GM19328 (cell line): Measurements from ENCODE around the gene RHOD.

Experiments
- ATAC-seq: cut with Tn5 transposase; IDR thresholded peaks from one replicate; pipeline ENCODE4 v1.9.1; 2021; ENCODE audit warnings: mild to moderate bottlenecking, moderate library complexity; ENCODE audit not compliant: unreplicated experiment

Gene RHOD

DNA sequence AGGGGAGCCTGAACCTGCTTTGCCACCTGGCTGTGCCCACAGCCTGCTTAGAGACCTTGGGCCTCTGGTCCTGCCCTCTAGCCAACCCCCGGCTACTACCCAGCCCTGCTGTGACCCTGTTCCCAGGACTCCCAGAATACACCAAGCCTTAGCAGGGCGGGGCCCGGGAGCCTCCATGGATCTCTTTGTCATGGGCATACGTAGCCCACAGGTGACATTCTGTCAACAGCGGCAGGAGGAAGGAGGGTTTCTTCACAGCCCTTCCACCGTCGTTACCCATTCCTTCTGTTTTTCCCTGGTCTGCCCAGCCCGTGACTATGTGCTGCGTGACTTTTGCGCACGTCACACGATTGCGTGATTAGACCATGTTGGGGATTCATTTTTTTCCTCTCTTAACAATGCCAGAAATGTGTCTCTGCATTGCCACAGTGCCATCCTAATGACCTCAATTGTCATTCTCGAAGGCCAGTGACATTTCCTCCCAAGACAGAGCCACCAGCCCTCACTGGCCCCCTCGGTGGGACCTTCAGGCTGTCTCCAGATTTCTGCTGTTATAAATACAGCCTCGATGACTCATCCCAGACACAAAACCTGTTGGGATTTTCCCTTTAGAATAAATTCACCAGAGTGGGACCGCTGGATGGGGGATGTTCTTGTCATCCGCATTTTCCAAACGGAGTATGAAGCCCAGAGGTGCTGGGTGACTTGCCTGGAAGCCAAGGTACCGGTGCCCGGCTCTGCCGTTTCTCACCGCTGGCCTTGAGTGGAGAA is 24.7 kb upstream of the RHOD start:
- ATAC-seq: no peak

GRCh38 chr11:67032830-67033551 is 23.7 kb upstream of the RHOD start:
- ATAC-seq: no peak

GRCh38 chr11:67033661-67034166 is 22.9 kb upstream of the RHOD start:
- ATAC-seq: no peak

GRCh38 chr11:67034350-67034749 is 22.3 kb upstream of the RHOD start:
- no peak for ATAC-seq

DNA sequence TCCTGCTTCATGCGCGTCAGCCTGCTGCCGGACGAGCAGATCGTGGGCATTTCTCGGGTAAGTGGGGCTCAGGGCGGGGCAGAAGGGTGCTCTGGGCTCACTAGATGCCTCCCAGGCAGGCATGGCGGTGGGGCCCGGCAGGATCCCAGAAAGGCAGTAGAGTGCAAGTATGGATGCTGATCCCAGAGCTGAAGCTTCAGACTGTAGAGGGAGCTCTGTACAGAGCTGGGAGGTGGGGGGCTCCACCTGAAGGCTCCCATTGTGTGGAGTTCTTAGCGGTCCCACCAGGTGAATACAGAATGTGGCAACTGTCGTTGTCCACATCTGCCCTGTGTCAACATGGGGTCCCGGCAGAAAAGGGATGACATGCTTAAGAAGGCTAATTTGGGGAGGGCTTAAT is 16.5 kb upstream of the RHOD start:
- no peak for ATAC-seq

DNA sequence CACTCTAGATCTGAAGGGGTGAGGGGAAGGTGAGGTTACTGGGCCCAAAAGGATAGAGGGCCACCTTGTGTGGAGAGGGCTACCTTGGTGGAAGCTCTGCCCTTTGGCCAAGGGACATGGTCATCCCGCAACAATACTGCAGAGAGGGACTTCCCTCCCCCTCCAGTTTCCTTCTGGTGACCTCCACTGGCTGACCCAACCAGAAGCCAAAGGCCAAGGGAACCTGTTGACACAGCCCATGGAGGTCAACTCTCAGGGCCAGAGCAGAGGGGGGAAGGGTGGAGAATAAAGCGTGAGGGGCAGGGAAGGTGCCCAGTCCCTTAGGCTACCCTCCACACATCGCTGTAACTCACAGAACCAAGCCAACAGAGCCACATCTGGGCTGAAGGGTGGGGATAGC is 15.0 kb upstream of the RHOD start:
- no peak for ATAC-seq

DNA sequence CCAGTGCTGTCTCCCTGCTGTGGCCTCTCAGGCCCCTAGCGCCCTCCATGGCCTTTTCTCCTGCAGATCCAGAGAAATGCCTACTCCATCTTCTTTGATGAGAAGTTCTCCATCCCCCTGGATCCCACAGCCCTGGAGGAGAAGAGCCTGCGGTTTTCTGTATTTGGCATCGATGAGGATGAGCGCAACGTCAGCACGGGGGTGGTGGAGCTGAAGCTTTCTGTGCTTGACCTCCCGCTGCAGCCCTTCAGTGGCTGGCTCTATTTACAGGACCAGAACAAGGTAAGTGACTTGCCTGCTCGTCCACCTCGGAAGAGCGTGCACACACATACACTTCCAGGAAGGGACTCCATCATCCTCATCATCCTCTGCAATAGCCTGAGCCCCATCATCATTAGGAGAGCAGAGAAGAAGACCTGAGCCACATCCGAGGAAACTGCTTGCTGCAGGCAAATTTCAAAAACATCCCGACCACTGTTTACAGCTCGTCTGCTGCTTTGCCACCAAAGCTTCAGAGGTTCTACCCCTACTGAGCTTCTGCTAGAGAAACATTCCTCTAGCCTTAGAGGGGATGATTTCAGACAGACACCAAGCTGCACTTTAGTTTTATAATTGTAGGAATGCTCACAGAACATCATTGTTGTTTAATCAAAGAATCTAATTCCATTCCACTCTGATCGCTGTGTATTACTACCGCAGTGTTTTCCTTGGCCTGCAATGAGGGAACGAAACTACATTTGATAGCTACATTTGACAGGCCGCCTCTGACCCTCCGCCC is 12.9 kb upstream of the RHOD start:
- no peak for ATAC-seq

DNA sequence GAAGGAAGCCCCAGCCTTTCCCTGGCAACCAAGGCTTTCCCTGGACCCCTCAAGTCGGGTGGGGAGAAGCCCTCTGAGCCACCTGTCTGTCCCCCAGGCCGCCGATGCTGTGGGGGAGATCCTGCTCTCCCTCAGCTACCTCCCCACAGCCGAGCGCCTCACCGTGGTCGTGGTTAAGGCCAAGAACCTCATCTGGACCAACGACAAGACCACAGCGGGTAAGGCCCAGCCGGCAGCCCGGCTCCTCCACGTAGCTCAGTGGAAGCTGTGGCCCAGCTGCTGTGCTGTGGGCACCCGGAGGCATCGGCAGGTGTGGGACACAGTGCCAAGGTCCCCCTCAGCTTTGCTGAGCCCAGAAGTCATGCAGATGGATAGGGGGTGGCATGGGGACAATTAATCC is 12.2 kb upstream of the RHOD start:
- no peak for ATAC-seq

DNA sequence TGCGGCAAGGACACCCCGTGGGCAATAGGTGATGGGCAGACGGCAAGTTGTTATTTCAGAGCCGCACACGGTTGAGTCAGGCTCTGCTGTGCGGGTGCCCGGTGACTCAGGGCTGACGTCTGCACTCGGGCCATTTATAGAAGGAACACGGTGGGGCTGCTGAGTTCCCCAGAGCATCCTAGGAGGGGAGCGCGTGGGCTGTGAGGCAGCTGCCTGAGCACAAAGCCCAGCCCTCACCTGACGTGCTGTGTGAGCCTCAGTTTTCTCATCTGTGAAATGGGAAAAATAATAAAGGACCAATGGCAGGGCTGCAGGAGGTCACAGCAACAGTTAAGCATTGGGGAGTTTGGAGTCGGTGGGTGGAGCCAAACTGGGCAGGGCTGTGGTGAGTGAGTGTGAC is 11.3 kb upstream of the RHOD start:
- ATAC-seq: no peak

- ATAC-seq: no peak
Observed at GRCh38 chr11:67048515-67049130, 8.0 kb upstream of the RHOD start.

DNA sequence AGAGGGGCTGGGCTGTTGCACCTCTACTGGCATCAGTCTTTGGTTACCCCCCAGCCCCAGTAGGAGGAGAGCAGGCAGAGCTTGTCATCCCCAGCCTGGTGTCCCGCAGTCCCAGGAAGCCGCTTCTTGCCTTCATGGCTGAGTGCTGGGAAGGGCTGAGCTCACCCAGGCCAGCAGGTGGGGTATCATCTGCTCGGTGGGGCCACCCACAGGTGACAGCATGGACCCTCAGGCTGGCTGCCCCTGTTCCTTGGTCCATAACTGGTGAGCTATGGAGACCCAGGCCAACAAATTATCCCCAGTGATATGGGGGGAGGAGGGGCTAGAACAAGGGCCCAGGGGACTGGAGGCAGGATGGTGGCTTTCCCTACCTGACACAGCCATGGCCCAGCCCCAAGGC is 6.5 kb upstream of the RHOD start:
- ATAC-seq: no peak

DNA sequence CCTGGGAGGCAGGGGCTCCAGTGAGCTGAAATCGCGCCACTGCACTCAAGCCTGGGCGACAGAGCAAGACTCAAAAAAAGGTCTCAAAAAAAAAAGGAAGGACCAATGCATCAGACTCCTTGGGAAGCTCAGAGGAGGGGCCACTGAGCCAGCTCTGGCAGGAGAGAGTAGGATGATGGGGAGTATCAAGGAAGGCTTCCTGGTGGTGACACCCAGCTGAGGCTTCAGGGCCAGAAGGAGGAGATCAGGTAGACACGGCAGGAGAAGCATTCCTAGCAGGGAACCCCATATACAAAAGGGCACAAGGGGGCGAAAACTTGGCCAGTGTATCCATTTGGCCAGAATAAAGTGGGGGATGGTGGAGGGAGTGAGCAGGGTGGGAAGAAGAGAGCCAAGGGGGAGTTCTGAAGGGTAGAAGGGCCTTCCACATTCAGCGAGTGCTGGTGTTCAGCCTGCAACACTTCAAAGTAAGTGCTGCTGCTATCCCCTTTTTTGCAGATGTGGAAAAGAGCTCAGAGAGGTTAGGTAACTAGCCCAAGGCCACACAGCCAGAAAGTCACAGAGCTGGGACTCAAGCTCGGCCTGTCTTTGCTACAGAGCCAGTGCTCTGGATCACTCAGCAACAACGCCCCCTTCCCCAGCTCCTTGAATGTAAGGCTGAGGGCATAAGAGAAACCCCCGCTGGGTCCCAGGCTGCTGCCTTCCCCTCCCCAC is 5.3 kb upstream of the RHOD start:
- ATAC-seq: no peak

DNA sequence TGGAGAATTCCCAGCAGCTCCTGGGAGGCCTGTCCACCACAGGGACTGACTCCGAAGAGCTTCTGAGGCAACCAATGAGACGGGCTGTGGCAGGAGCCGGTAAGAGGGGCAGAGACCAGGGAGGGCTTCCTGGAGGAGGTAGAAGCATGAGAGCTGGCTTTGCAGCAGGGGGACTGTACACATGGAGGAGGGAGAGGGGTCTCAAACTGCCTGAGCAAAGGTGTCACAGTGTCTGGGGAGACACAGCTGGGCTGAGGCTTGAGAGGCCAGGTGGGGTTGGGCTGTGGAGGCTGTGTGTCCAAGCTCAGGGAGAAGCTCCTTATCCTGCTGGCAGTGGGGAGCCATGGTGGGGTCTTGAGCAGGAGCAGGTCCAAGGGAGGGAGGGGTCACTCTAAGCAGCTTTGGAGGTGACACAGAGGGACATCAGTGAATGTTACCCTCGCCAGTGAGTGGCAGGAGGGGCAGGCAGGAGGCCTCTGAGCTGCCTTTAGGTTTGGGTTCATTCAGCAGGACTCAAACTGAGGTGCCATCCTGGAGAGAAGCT is 4.6 kb upstream of the RHOD start:
- ATAC-seq: no peak

DNA sequence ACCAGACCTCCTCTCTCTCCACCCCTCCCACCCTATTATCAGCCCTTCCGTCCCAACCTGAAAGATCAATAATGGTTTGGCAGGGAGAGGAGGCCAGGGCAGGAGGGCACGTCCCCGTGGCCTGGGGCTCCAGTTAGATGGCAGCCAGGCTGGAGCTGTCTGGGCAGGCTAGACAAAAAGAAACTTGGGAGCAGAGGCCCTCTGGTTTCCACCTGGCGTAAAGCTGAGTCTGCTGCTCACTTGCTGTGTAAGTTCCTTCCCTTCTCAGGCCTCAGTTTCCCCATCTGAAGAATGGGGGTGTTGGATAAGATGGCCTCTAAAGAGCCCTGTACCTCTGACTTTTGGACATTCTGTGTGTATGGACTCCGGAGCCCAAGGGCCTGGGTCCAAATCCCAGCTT is 3.8 kb upstream of the RHOD start:
- ATAC-seq: no peak

GRCh38 chr11:67053896-67054329 is 2.7 kb upstream of the RHOD start:
- no peak for ATAC-seq

- no peak for ATAC-seq
Observed at GRCh38 chr11:67054346-67054835, 2.3 kb upstream of the RHOD start.

DNA sequence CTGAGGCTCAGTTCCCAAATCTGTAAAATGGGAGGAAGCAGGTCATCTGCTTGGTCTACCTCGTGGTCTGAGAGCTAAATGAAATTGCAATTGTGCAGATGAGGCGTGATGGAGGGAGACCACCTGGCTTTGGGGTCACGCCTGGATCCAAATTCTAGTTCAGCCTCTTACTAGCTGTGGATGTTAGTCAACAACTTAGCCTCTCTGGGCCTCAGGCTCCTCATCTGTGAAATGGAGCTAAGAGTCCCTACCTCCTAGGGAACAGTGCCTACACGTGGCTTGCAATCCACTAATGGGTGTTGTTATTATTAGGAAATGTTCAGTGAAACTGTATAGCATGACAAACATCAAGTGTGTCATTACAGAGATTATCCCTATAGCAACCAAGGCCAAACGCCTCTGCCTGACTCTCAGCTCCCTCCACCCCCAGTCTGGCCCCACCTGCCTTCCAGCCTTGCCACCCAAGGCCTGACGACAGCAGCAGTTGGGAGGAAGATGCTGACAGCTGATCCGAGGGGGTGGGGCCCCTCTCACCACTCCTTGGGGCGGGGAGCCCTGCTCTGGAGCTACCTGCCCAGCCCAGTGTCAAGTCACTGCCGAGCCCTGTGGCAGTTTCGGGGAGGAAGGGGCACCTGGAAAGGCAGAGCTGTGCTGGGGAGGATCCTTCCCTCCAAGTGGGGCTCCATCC is 1.7 kb upstream of the RHOD start:
- ATAC-seq: no peak

DNA sequence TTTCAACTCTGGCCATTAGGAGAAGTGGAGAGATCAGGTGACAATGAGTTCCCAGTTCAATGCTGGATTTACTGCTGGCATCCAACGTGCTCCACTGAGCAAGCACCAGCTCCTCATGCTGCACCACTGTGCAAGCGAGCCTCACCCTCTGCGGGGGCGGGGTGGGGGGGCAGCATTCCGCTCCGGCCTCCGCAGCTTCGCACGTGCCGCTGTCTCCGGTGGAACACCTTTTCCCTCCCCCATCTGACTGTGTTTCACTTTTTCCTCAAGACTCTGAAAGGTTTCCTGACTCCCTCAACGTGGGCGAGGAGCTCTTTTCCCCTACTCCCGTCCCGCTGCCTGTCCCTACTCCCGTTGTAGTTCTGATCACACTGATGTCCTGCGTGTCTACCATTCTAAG is 835 bp upstream of the RHOD start:
- ATAC-seq: no peak

- ATAC-seq: no peak
Observed at GRCh38 chr11:67057205-67057672, 592 bp downstream of the RHOD start.
